ENCODE results near the gene SLC43A2. TPM values are rescaled to one million over a fixed set of nuclear protein-coding genes. Genes with fewer than 3 reads are reported as not detected.

The SLC43A2 gene
- total RNA-seq, result 5.0 and 6.2 TPM in 2 replicates

GRCh38 chr17:1627982-1628855 is at the start of gene SLC43A2:
Gene SLC43A2 (minus strand): TSS chr17:1628834. CDS start chr17:1627874, 960 bp downstream.

GRCh38 chr17:1649844-1650501 is 21.3 kb upstream of the SLC43A2 start, which contains the start of gene RILP:
Gene RILP (minus strand): TSS chr17:1649866. CDS start chr17:1649804, 62 bp downstream.

GRCh38 chr17:1645207-1646171 is 16.9 kb upstream of the SLC43A2 start, which contains the start of gene SCARF1:
Gene SCARF1 (minus strand): TSS chr17:1645732. CDS start chr17:1645697, 35 bp downstream.

Other genes with a start within 250 kb of the SLC43A2 start
- 414 and 803 TPM in 2 replicates for gene YWHAE, start 228.6 kb downstream of the SLC43A2 start, total RNA-seq
- 90.6 and 112 TPM in 2 replicates for gene CRK, start 172.6 kb downstream of the SLC43A2 start, total RNA-seq
- 130 and 324 TPM in 2 replicates for gene MYO1C, start 136.1 kb downstream of the SLC43A2 start, total RNA-seq
- 17.2 and 24.3 TPM in 2 replicates for gene INPP5K, start 112.2 kb downstream of the SLC43A2 start, total RNA-seq
- 12.5 and 20.7 TPM in 2 replicates for gene PITPNA, start 66.0 kb downstream of the SLC43A2 start, total RNA-seq
- 0.32 and 0.59 TPM in 2 replicates for gene SCARF1, start 16.9 kb upstream of the SLC43A2 start, total RNA-seq
- 3.5 and 3.9 TPM in 2 replicates for gene RILP, start 21.0 kb upstream of the SLC43A2 start, total RNA-seq
- 93.8 and 171 TPM in 2 replicates for gene PRPF8, start 56.0 kb upstream of the SLC43A2 start, total RNA-seq
- gene TLCD2, start 81.5 kb upstream of the SLC43A2 start, total RNA-seq, result 2.8 and 3.6 TPM in 2 replicates
- gene WDR81, start 95.9 kb upstream of the SLC43A2 start, total RNA-seq, result 22.0 and 29.1 TPM in 2 replicates
- not detected in 2 replicates for gene SERPINF2, start 114.0 kb upstream of the SLC43A2 start, total RNA-seq
- gene SERPINF1, start 133.2 kb upstream of the SLC43A2 start, total RNA-seq, result 92.7 and 150 TPM in 2 replicates
- gene SMYD4, start 201.1 kb upstream of the SLC43A2 start, total RNA-seq, result 10.1 and 10.4 TPM in 2 replicates
- 19.6 and 33.5 TPM in 2 replicates for gene RPA1, start 201.2 kb upstream of the SLC43A2 start, total RNA-seq